Gastroesophageal sphincter (tissue), 2 donors: ENCODE measurements around the gene STARD3.

Experiments
- POLR2A ChIP-seq, 2 donors: fragments of 450-650 bp; IDR thresholded peaks; one replicate each; pipeline ENCODE4 v1.6.1; 2017; ENCODE audit warnings: antibody characterized with exemption in 2 of 2, mild to moderate bottlenecking in 2 of 2, moderate library complexity in 1 of 2
- POLR2AphosphoS5 ChIP-seq: sonication (generic); formaldehyde crosslinking; IDR thresholded peaks from one replicate; pipeline ENCODE4 v1.6.1; 2017; ENCODE audit warnings: antibody characterized with exemption

- TF ChIP-seq POLR2AphosphoS5 (no peak), POLR2A (IDR thresholded peaks at IDR 0.05) (no peak)
Measured at GRCh38 chr17:39684369-39685192, 47.6 kb downstream of the STARD3 start.
